NT2/D1 (cell line): ENCODE data around the gene CREBL2.
"Not testable (repeated sequence)": the region's sequence is repeated elsewhere in the genome, so short reads cannot be mapped to it uniquely, and the experiment has no call there.

Experiments
- SUZ12 ChIP-seq: IDR thresholded peaks from 2 replicates; pipeline ENCODE4 v1.6.1; 2011; ENCODE audit not compliant: insufficient read length, insufficient read depth; ENCODE audit errors: extremely low read depth
- YY1 ChIP-seq: IDR thresholded peaks from 2 replicates; pipeline ENCODE4 v1.6.1; 2011; ENCODE audit not compliant: insufficient read length, insufficient read depth

DNA sequence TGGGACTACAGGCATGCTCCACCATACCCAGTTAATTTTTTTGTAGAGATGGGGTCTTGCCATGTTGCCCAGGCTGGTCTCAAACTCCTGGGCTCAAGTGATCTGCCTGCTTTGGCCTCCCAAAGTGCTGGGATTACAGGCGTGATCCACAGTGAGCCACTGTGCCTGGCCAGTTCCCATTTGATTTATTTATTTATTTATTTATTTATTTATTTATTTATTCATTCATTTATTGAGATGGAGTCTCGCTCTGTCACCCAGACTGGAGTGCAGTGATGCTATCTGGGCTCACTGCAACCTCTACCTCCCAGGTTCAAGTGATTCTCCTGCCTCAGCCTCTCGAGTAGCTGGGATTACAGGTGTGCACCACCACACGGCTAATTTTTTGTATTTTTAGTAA, 41.0 kb downstream of the CREBL2 start:
- TF ChIP-seq YY1, SUZ12: not testable (repeated sequence)
